A673 (cell line): ENCODE data around the gene UTY. TPM values are rescaled to one million over a fixed set of nuclear protein-coding genes. Genes with fewer than 3 reads are reported as not detected.

Experiments
- BruUV-seq: library from RNA; stranded (reverse); fragments of 400-500 nt; replicated peaks from 2 replicates; lab custom pipeline; 2021; lab: Mats Ljungman, UMichigan
- CTCF ChIA-PET: fragments of 300-600 bp; sonication (Branson Sonifier 250); formaldehyde crosslinking; loops from one replicate; lab custom pipeline; 2022; ENCODE audit warnings: antibody characterized with exemption; lab: Charles Lee
- POLR2A ChIA-PET: fragments of 300-600 bp; sonication (Branson Sonifier 250); formaldehyde crosslinking; loops from one replicate; lab custom pipeline; 2022; ENCODE audit warnings: antibody characterized with exemption; ENCODE audit not compliant: low non-redundant PET; lab: Charles Lee
- DNase-seq: peaks from one replicate; pipeline ENCODE4 v3.0.0-alpha.2; 2015; ENCODE audit warnings: low spot score
- H3K27ac ChIP-seq: fragments of 200-600 bp; sonication (generic); 2 replicates; pipeline ENCODE4 v1.5.1; 2016; ENCODE audit warnings: mixed run types, low read depth, mild to moderate bottlenecking, mixed read lengths, antibody characterized with exemption, low read length; ENCODE audit not compliant: poor library complexity, severe bottlenecking
- H3K27me3 ChIP-seq: fragments of 200-600 bp; sonication (generic); replicated peaks from 2 replicates; pipeline ENCODE4 v1.6.1; 2017; ENCODE audit warnings: mixed run types, low read depth, mild to moderate bottlenecking, mixed read lengths, antibody characterized with exemption, low read length; ENCODE audit not compliant: insufficient read depth, poor library complexity
- H3K36me3 ChIP-seq: fragments of 200-600 bp; sonication (generic); 2 replicates; pipeline ENCODE4 v1.6.1; 2016; ENCODE audit warnings: mixed run types, mild to moderate bottlenecking, mixed read lengths, antibody characterized with exemption, low read length; ENCODE audit not compliant: insufficient read depth, poor library complexity, severe bottlenecking
- H3K4me1 ChIP-seq: fragments of 200-600 bp; sonication (generic); 2 replicates; pipeline ENCODE4 v1.6.1; 2017; ENCODE audit warnings: mixed run types, mild to moderate bottlenecking, mixed read lengths, antibody characterized with exemption, low read length; ENCODE audit not compliant: insufficient read depth, poor library complexity, severe bottlenecking
- H3K4me3 ChIP-seq: fragments of 200-600 bp; sonication (generic); 2 replicates; pipeline ENCODE4 v1.5.1; 2016; ENCODE audit warnings: low read depth, mixed run types, mild to moderate bottlenecking, mixed read lengths, low read length; ENCODE audit not compliant: poor library complexity, severe bottlenecking
- H3K9me3 ChIP-seq: fragments of 200-600 bp; sonication (generic); 2 replicates; pipeline ENCODE4 v1.6.1; 2016; ENCODE audit warnings: mixed run types, low read depth, mild to moderate bottlenecking, mixed read lengths, antibody characterized with exemption, low read length; ENCODE audit not compliant: poor library complexity, severe bottlenecking
- EZH2 ChIP-seq: fragments of 200-600 bp; sonication (generic); IDR thresholded peaks from 2 replicates; pipeline ENCODE4 v1.6.1; 2017; ENCODE audit warnings: borderline replicate concordance, low read depth, mild to moderate bottlenecking, mixed read lengths, antibody characterized with exemption, low read length; ENCODE audit not compliant: poor library complexity, severe bottlenecking
- intact Hi-C: fragments of 100-400 bp; cut with micrococcal nuclease; formaldehyde crosslinking; loops from one replicate; pipeline ENCODE4 v1.10.0; 2022; ENCODE audit not compliant: unreplicated experiment
- total RNA-seq: library from RNA; stranded (reverse); gene quantifications from 2 replicates; pipeline ENCODE4 v1.2.3, GENCODE V29; 2021
- TF ChIP-seq, protein P1 (sequence below): fragments of 300-800, 200-600 bp; sonication (generic); conservative IDR thresholded peaks from 2 replicates; pipeline ENCODE4 v1.5.1; 2017; ENCODE audit warnings: low read depth, mild to moderate bottlenecking, antibody characterized with exemption, low read length, moderate library complexity, mixed read lengths

UTY gene
- total RNA-seq, 1 experiment from 2014 or later = not detected

DNA sequence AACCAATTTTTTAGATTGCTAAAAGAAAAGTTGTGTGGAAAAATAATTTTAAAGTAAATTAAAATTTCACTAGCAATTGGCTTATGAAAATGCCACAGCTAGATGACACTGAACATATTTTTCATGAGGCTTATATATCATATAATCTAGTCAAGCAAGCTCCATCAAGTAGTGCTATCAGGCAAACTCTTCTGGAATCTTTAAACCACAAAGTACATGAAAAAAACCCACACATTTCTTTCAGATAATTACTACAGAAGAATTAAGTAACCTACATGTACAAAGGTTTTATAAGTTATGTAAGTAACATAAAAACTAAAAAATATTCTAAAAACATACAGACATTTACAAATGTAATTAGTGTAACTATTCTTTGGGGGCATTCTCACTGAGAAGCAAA lies 229.4 kb downstream of the UTY start:
- H3K9me3 ChIP-seq = no peaks in the 10 kb centered on the region
- CTCF ChIA-PET = no interaction called here
- BruUV-seq = no TSS peak
- TF ChIP-seq, protein P1, sequence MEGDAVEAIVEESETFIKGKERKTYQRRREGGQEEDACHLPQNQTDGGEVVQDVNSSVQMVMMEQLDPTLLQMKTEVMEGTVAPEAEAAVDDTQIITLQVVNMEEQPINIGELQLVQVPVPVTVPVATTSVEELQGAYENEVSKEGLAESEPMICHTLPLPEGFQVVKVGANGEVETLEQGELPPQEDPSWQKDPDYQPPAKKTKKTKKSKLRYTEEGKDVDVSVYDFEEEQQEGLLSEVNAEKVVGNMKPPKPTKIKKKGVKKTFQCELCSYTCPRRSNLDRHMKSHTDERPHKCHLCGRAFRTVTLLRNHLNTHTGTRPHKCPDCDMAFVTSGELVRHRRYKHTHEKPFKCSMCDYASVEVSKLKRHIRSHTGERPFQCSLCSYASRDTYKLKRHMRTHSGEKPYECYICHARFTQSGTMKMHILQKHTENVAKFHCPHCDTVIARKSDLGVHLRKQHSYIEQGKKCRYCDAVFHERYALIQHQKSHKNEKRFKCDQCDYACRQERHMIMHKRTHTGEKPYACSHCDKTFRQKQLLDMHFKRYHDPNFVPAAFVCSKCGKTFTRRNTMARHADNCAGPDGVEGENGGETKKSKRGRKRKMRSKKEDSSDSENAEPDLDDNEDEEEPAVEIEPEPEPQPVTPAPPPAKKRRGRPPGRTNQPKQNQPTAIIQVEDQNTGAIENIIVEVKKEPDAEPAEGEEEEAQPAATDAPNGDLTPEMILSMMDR = no peak
- TF ChIP-seq EZH2 = no peak
- POLR2A ChIA-PET = no interaction called here
- no peak overlapping the region for H3K4me3 ChIP-seq
- no peak for DNase-seq
- H3K4me1 ChIP-seq = no peaks in the 10 kb centered on the region
- H3K27ac ChIP-seq = no peak overlapping the region
- intact Hi-C loops = no loop called here
- no peaks in the 10 kb centered on the region for H3K27me3 ChIP-seq
- no peaks in the 10 kb centered on the region for H3K36me3 ChIP-seq

DNA sequence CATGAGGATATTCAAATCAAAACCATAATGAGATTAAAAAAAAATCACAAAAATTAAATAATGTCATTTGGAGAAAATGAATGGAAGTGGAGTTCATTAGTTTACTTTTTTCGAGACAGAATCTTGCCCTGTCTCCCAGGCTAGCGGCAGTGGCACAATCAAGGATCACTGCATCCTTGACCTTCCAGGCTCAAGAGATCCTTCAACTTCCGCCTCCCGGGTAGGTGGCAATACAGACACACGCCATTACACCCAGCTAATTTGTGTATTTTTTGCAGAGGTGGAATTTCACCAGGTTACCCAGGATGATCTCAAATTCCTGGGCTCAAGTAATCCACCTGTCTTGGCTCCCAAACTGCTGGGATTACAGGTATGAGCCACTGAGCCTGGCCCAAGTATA lies 236.1 kb downstream of the UTY start:
- POLR2A ChIA-PET = no interaction called here
- no peaks in the 10 kb centered on the region for H3K4me1 ChIP-seq
- intact Hi-C loops = no loop called here
- H3K27ac ChIP-seq = no peak overlapping the region
- no TSS peak for BruUV-seq
- TF ChIP-seq EZH2 = no peak
- TF ChIP-seq, protein P1 = no peak
- CTCF ChIA-PET = no interaction called here
- no peaks in the 10 kb centered on the region for H3K36me3 ChIP-seq
- H3K4me3 ChIP-seq = no peak overlapping the region
- no peaks in the 10 kb centered on the region for H3K27me3 ChIP-seq
- no peak for DNase-seq
- no peaks in the 10 kb centered on the region for H3K9me3 ChIP-seq

DNA sequence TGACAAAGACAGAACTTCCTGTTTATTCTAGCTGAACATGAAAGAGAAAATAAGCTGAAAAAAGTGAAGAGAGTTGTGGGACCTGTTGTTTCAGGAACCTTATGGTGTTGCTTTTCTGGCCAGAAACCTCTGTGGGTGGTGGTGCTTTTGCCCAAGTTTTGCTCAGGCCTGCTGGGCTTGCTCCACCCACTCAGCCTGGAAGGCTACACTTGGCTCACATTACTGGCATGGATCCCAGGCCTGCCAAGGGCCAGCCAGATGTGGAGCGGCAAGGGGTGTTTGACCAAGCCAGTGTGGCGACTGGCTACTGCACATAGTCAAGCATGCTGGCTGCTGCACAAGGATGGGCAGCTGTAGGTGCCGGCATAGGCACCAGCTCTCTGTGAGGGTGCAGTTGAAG lies 245.9 kb downstream of the UTY start:
- DNase-seq = no peak
- Histone ChIP-seq H3K36me3 (no peaks in the 10 kb centered on the region), H3K27ac (no peak overlapping the region), H3K27me3 (no peaks in the 10 kb centered on the region), H3K4me1 (no peaks in the 10 kb centered on the region), H3K4me3 (no peak overlapping the region), H3K9me3 (no peaks in the 10 kb centered on the region)
- POLR2A ChIA-PET = no interaction called here
- BruUV-seq = no TSS peak
- TF ChIP-seq, protein P1 = no peak
- TF ChIP-seq EZH2 = no peak
- CTCF ChIA-PET = no interaction called here
- intact Hi-C loops = no loop called here
